ENCODE data around the gene ADGRV1.
"Not testable (repeated sequence)": the region's sequence is repeated elsewhere in the genome, so short reads cannot be mapped to it uniquely, and the experiment has no call there.

ADGRV1 gene

DNA sequence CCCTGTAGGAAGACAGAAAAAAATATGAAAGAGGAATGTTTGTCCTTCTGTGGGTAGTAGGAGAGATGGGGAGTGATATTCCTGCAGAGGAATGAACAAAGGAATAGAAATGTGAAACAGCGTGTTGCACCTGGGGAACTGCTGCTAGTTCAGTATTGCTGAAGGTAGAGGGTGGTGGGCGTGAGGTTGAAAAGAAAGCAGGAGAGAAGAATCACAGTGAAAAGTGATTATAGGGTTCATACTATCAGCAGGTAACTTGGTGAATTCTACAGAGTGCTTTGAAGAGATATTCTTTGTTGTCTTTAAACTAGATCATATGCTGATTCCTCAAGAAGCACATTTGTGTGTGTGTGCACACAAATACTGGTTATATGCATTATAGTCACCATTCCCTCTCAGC lies 95.6 kb downstream of the ADGRV1 start:
- no peak for DNase-seq

GRCh38 chr5:90655423-90655822 lies 96.8 kb downstream of the ADGRV1 start:
- DNase-seq: no peak

GRCh38 chr5:90657030-90657429 lies 98.4 kb downstream of the ADGRV1 start:
- DNase-seq: no peak

DNA sequence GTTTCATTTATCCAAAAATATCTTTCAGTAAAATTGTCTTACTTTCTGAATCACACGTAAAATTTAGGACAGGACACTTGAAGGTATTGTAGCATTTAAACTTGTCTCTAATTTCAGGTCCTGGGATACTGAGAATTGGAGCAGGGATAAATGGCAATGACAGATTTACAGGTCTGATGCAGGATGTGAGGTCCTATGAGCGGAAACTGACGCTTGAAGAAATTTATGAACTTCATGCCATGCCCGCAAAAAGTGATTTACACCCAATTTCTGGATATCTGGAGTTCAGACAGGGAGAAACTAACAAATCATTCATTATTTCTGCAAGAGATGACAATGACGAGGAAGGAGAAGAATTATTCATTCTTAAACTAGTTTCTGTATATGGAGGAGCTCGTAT lies 99.2 kb downstream of the ADGRV1 start:
- DNase-seq: no peak

DNA sequence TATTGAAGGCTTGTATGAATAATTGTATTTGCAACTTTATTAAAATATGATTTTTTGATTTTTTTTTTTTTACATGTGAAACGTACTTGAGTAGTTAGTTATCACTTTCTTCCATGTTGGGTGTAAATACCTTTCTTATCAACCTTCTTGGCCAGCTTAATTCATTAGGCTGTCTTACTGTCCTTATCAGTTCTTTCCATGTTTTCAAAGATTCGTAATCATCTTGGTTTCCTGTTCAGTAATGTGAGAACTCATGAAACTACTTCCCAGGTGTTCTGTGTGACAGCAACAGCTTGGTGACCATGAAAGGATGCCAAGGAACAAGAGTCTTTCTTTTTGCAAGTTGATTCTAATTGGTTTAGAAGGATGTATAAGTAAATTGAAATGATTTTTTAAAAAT lies 100.0 kb downstream of the ADGRV1 start:
- no peak for DNase-seq

- not testable (repeated sequence) for DNase-seq
These were observed 109.5 kb downstream of the ADGRV1 start for GRCh38 chr5:90668079-90668565.

DNA sequence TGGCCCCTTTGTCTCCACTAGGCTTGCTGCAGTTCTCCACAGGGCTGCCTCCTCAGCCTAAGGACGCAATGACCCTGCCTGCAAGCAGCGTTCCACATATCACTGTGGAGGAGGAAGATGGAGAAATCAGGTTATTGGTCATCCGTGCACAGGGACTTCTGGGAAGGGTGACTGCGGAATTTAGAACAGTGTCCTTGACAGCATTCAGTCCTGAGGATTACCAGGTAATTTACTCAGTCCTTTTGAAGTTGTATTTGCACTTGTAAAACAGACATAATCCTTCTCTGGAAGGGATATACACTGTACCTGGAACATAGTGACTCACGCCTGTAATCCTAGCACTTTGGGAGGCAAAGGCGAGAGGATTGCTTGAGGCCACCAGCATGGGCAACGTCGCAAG lies 116.6 kb downstream of the ADGRV1 start:
- DNase-seq: no peak

GRCh38 chr5:90680921-90681563 lies 122.4 kb downstream of the ADGRV1 start:
- no peak for DNase-seq

GRCh38 chr5:90682278-90682677 lies 123.7 kb downstream of the ADGRV1 start:
- no peak for DNase-seq

DNA sequence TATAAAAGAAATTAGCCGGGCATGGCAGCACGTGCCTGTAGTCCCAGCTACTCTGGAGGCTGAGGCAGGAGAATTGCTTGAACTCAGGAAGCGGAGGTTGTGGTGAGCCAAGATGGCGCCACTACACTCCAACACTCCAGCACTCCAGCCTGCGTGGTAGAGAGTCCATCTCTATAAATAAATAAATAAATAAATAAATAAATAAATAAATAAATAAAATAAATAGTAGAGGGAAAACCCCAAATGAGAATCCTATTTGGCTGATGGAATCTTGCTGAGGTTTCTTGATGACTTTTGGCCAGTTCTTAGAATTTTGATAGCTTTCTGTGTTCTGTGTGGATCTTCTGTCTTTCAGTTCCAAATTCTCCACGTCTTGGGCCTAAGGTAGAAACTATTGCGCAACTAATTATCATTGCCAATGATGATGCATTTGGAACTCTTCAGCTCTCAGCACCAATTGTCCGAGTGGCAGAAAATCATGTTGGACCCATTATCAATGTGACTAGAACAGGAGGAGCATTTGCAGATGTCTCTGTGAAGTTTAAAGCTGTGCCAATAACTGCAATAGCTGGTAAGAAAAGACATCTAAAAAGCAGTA lies 126.9 kb downstream of the ADGRV1 start:
- no peak for DNase-seq

DNA sequence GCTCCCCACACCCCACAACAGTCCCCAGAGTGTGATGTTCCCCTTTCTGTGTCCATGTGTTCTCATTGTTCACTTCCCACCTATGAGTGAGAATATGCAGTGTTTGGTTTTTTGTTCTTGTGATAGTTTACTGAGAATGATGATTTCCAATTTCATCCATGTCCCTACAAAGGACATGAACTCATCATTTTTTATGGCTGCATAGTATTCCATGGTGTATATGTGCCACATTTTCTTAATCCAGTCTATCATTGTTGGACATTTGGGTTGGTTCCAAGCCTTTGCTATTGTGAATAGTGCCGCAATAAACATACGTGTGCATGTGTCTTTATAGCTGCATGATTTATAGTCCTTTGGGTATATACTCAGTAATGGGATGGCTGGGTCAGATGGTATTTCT lies 127.8 kb downstream of the ADGRV1 start:
- DNase-seq: not testable (repeated sequence)

DNA sequence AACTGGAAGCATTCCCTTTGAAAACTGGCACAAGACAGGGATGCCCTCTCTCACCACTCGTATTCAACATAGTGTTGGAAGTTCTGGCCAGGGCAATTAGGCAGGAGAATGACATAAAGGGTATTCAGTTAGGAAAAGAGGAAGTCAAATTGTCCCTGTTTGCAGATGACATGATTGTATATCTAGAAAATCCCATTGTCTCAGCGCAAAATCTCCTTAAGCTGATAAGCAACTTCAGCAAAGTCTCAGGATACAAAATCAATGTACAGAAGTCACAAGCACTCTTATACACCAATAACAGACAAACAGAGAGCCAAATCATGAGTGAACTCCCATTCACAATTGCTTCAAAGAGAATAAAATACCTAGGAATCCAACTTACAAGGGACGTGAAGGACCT lies 128.9 kb downstream of the ADGRV1 start:
- DNase-seq: not testable (repeated sequence)

DNA sequence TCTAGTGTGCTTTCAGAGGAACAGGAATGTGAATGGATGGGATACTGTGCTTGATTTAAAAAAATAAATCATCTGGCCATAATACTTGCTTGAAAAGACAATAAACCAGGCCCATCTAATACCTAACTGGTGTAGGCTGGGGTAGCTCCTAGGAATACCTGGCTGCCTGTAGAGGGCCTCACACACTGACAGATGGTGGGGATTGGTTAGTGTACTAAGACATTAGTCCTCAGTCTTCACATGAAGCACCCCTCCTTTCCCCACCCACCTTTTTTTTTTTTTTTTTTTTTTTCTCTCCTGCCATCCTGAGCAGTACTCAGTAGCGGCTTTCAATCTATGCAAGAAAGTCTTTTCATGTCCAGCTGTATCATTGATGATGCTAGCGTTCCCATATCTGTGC lies 130.5 kb downstream of the ADGRV1 start:
- no peak for DNase-seq

GRCh38 chr5:90690307-90690706 lies 131.7 kb downstream of the ADGRV1 start:
- DNase-seq: no peak

DNA sequence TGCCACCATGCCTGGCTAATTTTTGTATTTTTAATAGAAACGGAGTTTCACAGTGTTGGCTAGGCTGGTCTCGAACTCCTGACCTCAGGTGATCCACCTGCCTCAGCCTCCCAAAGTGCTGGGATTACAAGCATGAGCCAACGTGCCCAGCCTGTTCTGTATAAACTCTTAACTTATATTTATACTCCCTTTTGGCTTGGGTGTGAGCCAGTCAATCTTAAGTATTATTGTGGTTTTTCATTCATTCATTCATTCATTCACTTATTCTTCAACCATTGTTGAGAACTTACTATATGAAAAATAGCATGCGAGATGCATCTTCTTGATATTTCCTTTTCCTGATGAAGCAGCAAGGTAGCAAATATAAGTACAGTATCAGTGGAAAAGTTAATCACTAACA lies 132.9 kb downstream of the ADGRV1 start:
- DNase-seq: no peak

DNA sequence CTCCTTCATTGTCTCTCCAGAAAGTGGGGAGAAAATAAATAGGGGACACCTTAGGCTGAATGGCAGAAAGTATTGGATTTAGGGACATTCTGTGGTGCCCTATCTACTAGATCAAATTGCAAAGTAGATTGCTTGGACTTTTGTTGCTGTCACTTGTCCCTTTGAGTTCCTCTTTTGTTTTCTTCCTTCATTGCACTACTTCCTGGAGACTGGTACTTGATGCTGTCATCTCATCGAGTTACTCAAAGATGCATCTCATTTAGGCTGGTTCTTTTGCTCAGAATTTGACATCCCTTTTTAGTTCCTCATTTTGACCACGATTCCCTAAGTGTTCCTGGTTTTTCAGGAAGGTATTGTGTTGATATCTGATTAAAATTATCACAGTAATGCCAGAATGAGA lies 137.6 kb downstream of the ADGRV1 start:
- no peak for DNase-seq

DNA sequence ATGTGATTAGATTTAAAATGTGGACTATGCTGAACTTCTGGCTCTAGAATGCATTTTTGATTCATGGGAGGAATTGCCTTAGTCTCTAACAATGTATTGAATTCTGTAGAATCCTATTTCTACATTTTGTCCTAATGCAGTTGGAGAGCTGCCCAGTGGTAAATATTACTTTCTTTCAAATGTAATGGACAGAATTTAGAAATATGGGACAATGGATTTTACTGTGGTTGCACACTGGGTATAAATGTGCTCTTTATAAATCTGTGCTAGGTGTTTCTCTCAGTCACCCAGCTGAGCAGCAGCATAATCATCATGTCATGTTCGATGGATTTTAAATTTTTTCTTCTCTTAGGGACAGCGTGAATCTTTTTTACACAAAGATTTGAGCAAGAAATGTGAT lies 141.7 kb downstream of the ADGRV1 start:
- DNase-seq: no peak

GRCh38 chr5:90703932-90704331 lies 145.3 kb downstream of the ADGRV1 start:
- DNase-seq: no peak

- no peak for DNase-seq
These were observed 149.1 kb downstream of the ADGRV1 start for GRCh38 chr5:90707698-90708097.

DNA sequence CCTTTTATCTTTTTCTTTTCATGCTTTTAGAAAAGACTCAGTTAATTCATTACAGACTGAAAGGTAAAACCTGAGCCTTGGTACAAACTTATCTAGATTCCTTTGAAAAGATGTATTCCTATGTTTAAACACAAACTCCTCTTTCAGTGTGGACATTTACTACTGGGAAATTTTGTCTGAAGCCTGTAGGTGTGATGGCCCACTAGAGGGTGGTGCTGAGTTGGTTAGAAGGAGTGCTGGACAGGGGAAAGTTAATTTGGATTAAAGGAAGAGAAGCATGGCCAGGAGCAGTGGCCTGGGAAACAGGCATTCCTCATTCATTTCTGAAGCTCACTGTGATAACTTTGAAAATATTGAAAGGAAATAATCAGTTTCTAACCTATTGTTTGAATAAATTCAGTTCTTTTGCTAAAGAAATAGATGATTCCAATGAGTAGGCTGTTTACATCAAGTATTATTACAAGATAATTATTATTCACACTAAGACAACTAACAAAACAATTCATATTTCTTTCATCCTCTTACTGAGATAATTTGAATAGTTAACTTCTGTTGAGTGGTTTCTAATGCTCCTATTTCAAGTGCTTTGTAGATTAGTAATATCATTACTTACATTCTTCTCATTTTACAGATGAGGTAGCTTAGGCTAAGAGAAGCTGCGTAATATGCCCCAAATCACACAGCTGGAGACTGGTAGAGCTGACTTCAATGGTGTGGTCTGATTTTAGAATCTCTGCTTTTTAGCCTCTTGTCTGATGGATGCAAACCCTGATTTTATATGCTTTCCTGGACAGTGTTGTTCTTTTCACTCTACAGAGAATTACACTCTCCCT lies 150.9 kb downstream of the ADGRV1 start:
- no peak for DNase-seq

GRCh38 chr5:90718387-90718786 lies 159.8 kb downstream of the ADGRV1 start:
- DNase-seq: no peak

DNA sequence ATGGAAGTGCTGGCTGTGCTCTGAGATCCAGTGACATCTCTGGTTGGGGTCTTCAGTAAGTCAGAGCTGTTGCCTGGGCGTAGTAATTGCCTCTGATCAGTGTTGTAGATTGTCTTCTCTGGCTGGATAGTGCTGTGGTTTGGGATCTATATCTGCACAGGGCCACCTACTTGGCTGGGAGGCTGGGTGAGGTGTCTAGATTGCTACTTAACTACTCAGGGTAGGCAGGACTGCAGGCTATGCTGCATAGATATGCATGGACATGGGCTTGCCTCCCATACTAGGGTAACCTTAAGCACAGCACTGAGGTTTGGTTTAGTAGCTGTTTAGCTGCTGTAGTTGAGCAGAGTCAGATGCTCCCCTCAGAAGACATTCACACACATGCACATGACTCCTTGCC lies 181.0 kb downstream of the ADGRV1 start:
- DNase-seq: no peak

DNA sequence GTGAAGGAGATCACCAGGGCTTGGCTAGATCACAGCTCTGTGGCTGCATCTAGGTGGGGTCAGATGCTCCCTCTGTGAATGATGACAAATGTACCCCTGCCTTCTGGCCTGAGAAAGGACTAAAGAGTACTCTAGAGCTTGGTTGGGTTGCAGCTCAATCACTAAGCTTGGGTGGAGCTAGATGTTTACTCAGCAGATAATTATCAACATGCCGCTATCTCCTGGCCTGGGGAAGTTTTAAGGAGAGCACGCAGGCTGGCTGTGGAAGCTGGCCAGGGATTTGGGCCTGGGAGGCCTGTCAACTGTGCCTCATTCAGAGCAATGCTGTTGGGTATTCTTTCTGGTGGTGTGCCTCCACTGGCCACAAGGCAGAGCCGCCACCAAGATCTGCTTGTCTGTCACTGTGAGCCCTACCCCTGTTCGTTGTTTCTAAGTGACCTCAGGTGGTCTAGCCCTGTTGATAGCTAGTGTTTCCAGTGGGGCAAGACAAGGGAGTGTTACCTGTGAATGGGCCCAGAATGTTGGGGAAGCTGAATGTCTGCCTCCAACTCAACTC lies 181.7 kb downstream of the ADGRV1 start:
- DNase-seq: no peak

All from KG1 (cell line).